A549 (cell line): Measurements from ENCODE around the gene ABCB11. TPM values are rescaled to one million over a fixed set of nuclear protein-coding genes. Genes with fewer than 3 reads are reported as not detected.

Experiments used
- ATAC-seq, 2 experiments: fragments of 200-7000 bp in 1 of 2; fragments of >200 bp in 1 of 2; cut with Nextera tagmentation in 1 of 2; cut with Tn5 transposase in 1 of 2; 3 replicates each; pipeline versions ENCODE4 v1.8.0 to v1.9.1; 2018 to 2020; ENCODE audit warnings: mild to moderate bottlenecking in 1 of 2, moderate library complexity in 1 of 2
- CTCF ChIA-PET: fragments of 300-600 bp; sonication (Branson Sonifier 250); formaldehyde crosslinking; extraction: SDS; loops from one replicate; lab custom pipeline; 2021; ENCODE audit warnings: antibody characterized with exemption, inconsistent platforms; lab: Yijun Ruan, JAX
- POLR2A ChIA-PET: fragments of 350-600 bp; formaldehyde crosslinking; extraction: SDS; loops from one replicate; lab custom pipeline; 2021; ENCODE audit warnings: antibody characterized with exemption, inconsistent platforms; lab: Yijun Ruan, JAX
- DNase-seq, 2 experiments: peaks; one replicate each; pipeline versions ENCODE4 v3.0.0 to v3.0.0-alpha.2; 2011 to 2016; ENCODE audit warnings: low read depth in 1 of 2, low spot score in 1 of 2
- FAIRE-seq: peaks from 2 replicates; lab custom pipeline; 2011; peaks lifted over from hg19 to GRCh38; lab: Jason Lieb, UNC
- H3K27ac ChIP-seq, 2 experiments: fragments of >200 bp; sonication (Bioruptor Twin); formaldehyde crosslinking; 3 replicates each; pipeline ENCODE4 v1.5.1; 2016 to 2017
- H3K4me1 ChIP-seq: fragments of >200 bp; sonication (Bioruptor Twin); formaldehyde crosslinking; 3 replicates; pipeline ENCODE4 v1.6.1; 2016
- H3K4me2 ChIP-seq: fragments of >200 bp; sonication (Bioruptor Twin); formaldehyde crosslinking; 3 replicates; pipeline ENCODE4 v1.6.1; 2016
- H3K4me3 ChIP-seq: fragments of >200 bp; sonication (Bioruptor Twin); formaldehyde crosslinking; 3 replicates; pipeline ENCODE4 v1.5.1; 2016
- H3K9me3 ChIP-seq: fragments of >200 bp; sonication (Bioruptor Twin); formaldehyde crosslinking; 3 replicates; pipeline ENCODE4 v1.6.1; 2016
- ATOH8 ChIP-seq: fragments of 250-450 bp; sonication (Bioruptor Pico); IDR thresholded peaks from 2 replicates; pipeline ENCODE4 v1.5.0; 2020; ENCODE audit warnings: low read depth, mild to moderate bottlenecking, moderate library complexity
- BHLHE40 ChIP-seq: IDR thresholded peaks from 2 replicates; pipeline ENCODE4 v1.6.1; 2012; ENCODE audit warnings: low read depth, low read length, inconsistent platforms
- CBX2 ChIP-seq: fragments of 200-600 bp; sonication (generic); IDR thresholded peaks from 2 replicates; pipeline ENCODE4 v1.6.1; 2016; ENCODE audit warnings: low read depth, mild to moderate bottlenecking, borderline replicate concordance
- EP300 ChIP-seq, 2 experiments: fragments of >200 bp; sonication (Bioruptor Twin); formaldehyde crosslinking; IDR thresholded peaks; 2 replicates in 1 of 2; 3 replicates in 1 of 2; pipeline ENCODE4 v1.6.1; 2016 to 2017
- GATA3 ChIP-seq: IDR thresholded peaks from 2 replicates; pipeline ENCODE4 v1.6.1; 2012; ENCODE audit warnings: borderline replicate concordance
- MAZ ChIP-seq: fragments of 150-350 bp; IDR thresholded peaks from 2 replicates; pipeline ENCODE4 v1.6.1; 2014; ENCODE audit warnings: antibody characterized with exemption, low read depth, low read length, borderline replicate concordance
- NFE2L2 ChIP-seq: fragments of 150-350 bp; conservative IDR thresholded peaks from 2 replicates; pipeline ENCODE4 v1.6.1; 2014; ENCODE audit warnings: low read length
- POLR2A ChIP-seq: IDR thresholded peaks from 2 replicates; pipeline ENCODE4 v1.6.1; 2012; ENCODE audit warnings: mild to moderate bottlenecking, low read length
- POLR2AphosphoS2 ChIP-seq: conservative IDR thresholded peaks from 2 replicates; pipeline ENCODE4 v1.6.1; 2012; ENCODE audit warnings: low read length, improper control_type of control experiment, inconsistent platforms
- RAD21 ChIP-seq, 2 experiments: fragments of >200 bp in 1 of 2; sonication (Bioruptor Twin) in 1 of 2; formaldehyde crosslinking in 1 of 2; IDR thresholded peaks in 1 of 2; conservative IDR thresholded peaks in 1 of 2; 2 replicates in 1 of 2; 3 replicates in 1 of 2; pipeline ENCODE4 v1.6.1; 2012 to 2018; ENCODE audit warnings: inconsistent platforms in 1 of 2
- RARB ChIP-seq: fragments of 250-450 bp; sonication (Bioruptor Pico); IDR thresholded peaks from 2 replicates; pipeline ENCODE4 v1.8.0; 2021; ENCODE audit warnings: mild to moderate bottlenecking, moderate library complexity
- RFX5 ChIP-seq: fragments of 450-650 bp; IDR thresholded peaks from 2 replicates; pipeline ENCODE4 v1.7.1; 2014; ENCODE audit warnings: antibody characterized with exemption, mild to moderate bottlenecking, moderate library complexity
- SMC3 ChIP-seq: fragments of >200 bp; sonication (Bioruptor Twin); formaldehyde crosslinking; IDR thresholded peaks from 3 replicates; pipeline ENCODE4 v1.6.1; 2018; ENCODE audit warnings: inconsistent platforms
- ZFP36 ChIP-seq: fragments of 450-650 bp; IDR thresholded peaks from 2 replicates; pipeline ENCODE4 v1.6.1; 2014; ENCODE audit warnings: borderline replicate concordance; ENCODE audit not compliant: partially characterized antibody
- WGBS: methylation state at CpG from one replicate; pipeline ENCODE4 v1.1.6; 2017; ENCODE audit errors: missing lambda C conversion rate; 5-methylcytosine and 5-hydroxymethylcytosine counted together
- polyA plus RNA-seq, 4 experiments: library from polyadenylated mRNA; depleted of rRNA in 3 of 4; stranded (reverse); fragments of >200 nt; fragmentation: RNase III in 1 of 4; extraction: RNeasy Plus Mini Kit Qiagen cat#74134 plus additional on column Dnase treatment in 1 of 4; gene quantifications; 2 replicates in 3 of 4; 3 replicates in 1 of 4; pipeline ENCODE4 v1.2.3, GENCODE V29; 2011 to 2017
- TF ChIP-seq, protein P1 (sequence below): fragments of >200 bp; sonication (Bioruptor Twin); formaldehyde crosslinking; IDR thresholded peaks from 3 replicates; pipeline ENCODE4 v1.6.1; 2016
- TF ChIP-seq, protein P2 (sequence below): fragments of >200 bp; sonication (Bioruptor Twin); formaldehyde crosslinking; IDR thresholded peaks from 3 replicates; pipeline ENCODE4 v1.5.1; 2016
- TF ChIP-seq, protein P3 (sequence below): fragments of >200 bp; sonication (Bioruptor Twin); formaldehyde crosslinking; IDR thresholded peaks from 2 replicates; pipeline ENCODE4 v1.6.1; 2016
- TF ChIP-seq, protein P4 (sequence below): IDR thresholded peaks from 2 replicates; pipeline ENCODE4 v1.6.1; 2012
- TF ChIP-seq, protein P5 (sequence below): fragments of 250-450 bp; sonication (Bioruptor Pico); IDR thresholded peaks from 2 replicates; pipeline ENCODE4 v1.5.0; 2021; ENCODE audit warnings: mild to moderate bottlenecking, moderate library complexity, borderline replicate concordance

The ABCB11 gene
- polyA plus RNA-seq, 2 of the 4 experiments (the other 2 are of a cell fraction): not detected

GRCh38 chr2:168948621-168949212 is 82.4 kb downstream of the ABCB11 start:
- DNase-seq (peak; percentile 5 to 32), ATAC-seq (peak in 1 of 2 experiments; percentile 87; a peak in 3 of 6 replicates), FAIRE-seq (no peak)
- CTCF ChIA-PET: interaction anchor here (0.6 to 4.1 kb wide), 6 partner anchors 9 to 191 kb away, joined by 3 to 14 read pairs (median 5); no protein-coding TSS in a partner anchor
- H3K9me3 ChIP-seq: no peaks in the 10 kb centered on the region
- TF ChIP-seq, protein P1, sequence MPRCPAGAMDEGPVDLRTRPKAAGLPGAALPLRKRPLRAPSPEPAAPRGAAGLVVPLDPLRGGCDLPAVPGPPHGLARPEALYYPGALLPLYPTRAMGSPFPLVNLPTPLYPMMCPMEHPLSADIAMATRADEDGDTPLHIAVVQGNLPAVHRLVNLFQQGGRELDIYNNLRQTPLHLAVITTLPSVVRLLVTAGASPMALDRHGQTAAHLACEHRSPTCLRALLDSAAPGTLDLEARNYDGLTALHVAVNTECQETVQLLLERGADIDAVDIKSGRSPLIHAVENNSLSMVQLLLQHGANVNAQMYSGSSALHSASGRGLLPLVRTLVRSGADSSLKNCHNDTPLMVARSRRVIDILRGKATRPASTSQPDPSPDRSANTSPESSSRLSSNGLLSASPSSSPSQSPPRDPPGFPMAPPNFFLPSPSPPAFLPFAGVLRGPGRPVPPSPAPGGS: no peak
- TF ChIP-seq SMC3 (peak; percentile 30; the same call in 1 of the 3 replicates), RAD21 (conservative IDR thresholded peaks at IDR 0.05 in 1 of 2, IDR thresholded peaks at IDR 0.05 in 1 of 2) (peak; percentile 31 to 43; a peak in 3 of 5 replicates)
- TF ChIP-seq, protein P2, sequence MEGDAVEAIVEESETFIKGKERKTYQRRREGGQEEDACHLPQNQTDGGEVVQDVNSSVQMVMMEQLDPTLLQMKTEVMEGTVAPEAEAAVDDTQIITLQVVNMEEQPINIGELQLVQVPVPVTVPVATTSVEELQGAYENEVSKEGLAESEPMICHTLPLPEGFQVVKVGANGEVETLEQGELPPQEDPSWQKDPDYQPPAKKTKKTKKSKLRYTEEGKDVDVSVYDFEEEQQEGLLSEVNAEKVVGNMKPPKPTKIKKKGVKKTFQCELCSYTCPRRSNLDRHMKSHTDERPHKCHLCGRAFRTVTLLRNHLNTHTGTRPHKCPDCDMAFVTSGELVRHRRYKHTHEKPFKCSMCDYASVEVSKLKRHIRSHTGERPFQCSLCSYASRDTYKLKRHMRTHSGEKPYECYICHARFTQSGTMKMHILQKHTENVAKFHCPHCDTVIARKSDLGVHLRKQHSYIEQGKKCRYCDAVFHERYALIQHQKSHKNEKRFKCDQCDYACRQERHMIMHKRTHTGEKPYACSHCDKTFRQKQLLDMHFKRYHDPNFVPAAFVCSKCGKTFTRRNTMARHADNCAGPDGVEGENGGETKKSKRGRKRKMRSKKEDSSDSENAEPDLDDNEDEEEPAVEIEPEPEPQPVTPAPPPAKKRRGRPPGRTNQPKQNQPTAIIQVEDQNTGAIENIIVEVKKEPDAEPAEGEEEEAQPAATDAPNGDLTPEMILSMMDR: peak; percentile 56
- 20% methylated on average over 6 of the region's 6 CpGs for WGBS
- no peak overlapping the region for H3K4me2 ChIP-seq
- H3K27ac ChIP-seq: no peak overlapping the region
- POLR2A ChIA-PET: no interaction called here
- no peak overlapping the region for H3K4me3 ChIP-seq
- no peaks in the 10 kb centered on the region for H3K4me1 ChIP-seq

DNA sequence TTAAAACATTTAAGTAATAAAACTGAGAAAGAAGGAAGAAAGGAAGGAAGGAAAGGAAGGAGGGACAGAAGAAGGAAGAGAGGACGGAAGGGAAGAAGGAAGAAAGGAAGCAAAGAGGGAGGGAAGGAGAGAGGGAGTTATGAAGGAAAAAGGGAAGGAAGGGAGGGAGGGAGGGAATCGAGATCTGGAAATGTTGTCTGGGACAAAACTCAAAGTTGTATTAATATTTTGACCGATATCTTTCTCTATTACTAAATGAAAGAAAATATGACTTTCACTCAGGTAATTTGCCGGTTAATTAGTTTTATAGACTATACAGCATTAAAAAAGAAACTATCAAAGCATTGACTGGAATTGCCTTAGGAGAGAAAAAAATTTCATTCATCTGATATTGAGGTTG is 85.6 kb downstream of the ABCB11 start:
- TF ChIP-seq BHLHE40 (no peak), RFX5 (no peak), CBX2 (no peak), NFE2L2 (no peak), RARB (CRISPR knock-in tag) (no peak), ATOH8 (CRISPR knock-in tag) (no peak), MAZ (no peak), GATA3 (no peak), ZFP36 (no peak), POLR2A (no peak), POLR2AphosphoS2 (no peak), EP300 (IDR thresholded peaks at IDR 0.05) (no peak)
- TF ChIP-seq, protein P3, sequence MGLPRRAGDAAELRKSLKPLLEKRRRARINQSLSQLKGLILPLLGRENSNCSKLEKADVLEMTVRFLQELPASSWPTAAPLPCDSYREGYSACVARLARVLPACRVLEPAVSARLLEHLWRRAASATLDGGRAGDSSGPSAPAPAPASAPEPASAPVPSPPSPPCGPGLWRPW: no peak
- TF ChIP-seq, protein P2: no peak
- TF ChIP-seq, protein P4, sequence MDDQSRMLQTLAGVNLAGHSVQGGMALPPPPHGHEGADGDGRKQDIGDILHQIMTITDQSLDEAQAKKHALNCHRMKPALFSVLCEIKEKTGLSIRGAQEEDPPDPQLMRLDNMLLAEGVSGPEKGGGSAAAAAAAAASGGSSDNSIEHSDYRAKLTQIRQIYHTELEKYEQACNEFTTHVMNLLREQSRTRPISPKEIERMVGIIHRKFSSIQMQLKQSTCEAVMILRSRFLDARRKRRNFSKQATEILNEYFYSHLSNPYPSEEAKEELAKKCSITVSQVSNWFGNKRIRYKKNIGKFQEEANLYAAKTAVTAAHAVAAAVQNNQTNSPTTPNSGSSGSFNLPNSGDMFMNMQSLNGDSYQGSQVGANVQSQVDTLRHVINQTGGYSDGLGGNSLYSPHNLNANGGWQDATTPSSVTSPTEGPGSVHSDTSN: no peak
- TF ChIP-seq, protein P5, sequence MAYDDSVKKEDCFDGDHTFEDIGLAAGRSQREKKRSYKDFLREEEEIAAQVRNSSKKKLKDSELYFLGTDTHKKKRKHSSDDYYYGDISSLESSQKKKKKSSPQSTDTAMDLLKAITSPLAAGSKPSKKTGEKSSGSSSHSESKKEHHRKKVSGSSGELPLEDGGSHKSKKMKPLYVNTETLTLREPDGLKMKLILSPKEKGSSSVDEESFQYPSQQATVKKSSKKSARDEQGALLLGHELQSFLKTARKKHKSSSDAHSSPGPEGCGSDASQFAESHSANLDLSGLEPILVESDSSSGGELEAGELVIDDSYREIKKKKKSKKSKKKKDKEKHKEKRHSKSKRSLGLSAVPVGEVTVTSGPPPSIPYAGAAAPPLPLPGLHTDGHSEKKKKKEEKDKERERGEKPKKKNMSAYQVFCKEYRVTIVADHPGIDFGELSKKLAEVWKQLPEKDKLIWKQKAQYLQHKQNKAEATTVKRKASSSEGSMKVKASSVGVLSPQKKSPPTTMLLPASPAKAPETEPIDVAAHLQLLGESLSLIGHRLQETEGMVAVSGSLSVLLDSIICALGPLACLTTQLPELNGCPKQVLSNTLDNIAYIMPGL (CRISPR knock-in tag): no peak
- H3K4me3 ChIP-seq: no peak overlapping the region
- H3K9me3 ChIP-seq: no peaks in the 10 kb centered on the region
- CTCF ChIA-PET: no interaction called here
- DNase-seq: no peak
- 35% methylated on average over 4 of the region's 4 CpGs for WGBS
- H3K4me2 ChIP-seq: no peak overlapping the region
- H3K4me1 ChIP-seq: no peaks in the 10 kb centered on the region
- POLR2A ChIA-PET: no interaction called here
- no peak for ATAC-seq
- FAIRE-seq: no peak
- H3K27ac ChIP-seq: no peak overlapping the region
